SH-SY5Y (cell line): ENCODE results near the gene CSNK2A3.

Experiments used
- GATA2 ChIP-seq: IDR thresholded peaks from 2 replicates; pipeline ENCODE4 v1.6.1; 2011; ENCODE audit warnings: mild to moderate bottlenecking, low read depth, low read length
- GATA3 ChIP-seq: IDR thresholded peaks from 2 replicates; pipeline ENCODE4 v1.6.1; 2011; ENCODE audit warnings: low read depth, mild to moderate bottlenecking, low read length, moderate library complexity

- TF ChIP-seq GATA2: no peak
- no peak for TF ChIP-seq GATA3
Measured at GRCh38 chr11:11383995-11384394, 30.9 kb upstream of the CSNK2A3 start.
